GM13976 (cell line): ENCODE results near the gene HUWE1.
A peak's percentile ranks its signal among the peaks of the same experiment; 100 is the strongest.

Source experiments
- DNase-seq: peaks from one replicate; pipeline ENCODE4 v3.0.0; 2012; ENCODE audit warnings: low spot score
- CTCF ChIP-seq: IDR thresholded peaks from 2 replicates; pipeline ENCODE4 v1.5.1; 2012; ENCODE audit warnings: borderline replicate concordance, mild to moderate bottlenecking; ENCODE audit not compliant: insufficient read depth; ENCODE audit errors: extremely low read depth, missing control alignments, control extremely low read depth
- in situ Hi-C: fragments of 300-500 bp; cut with MboI; formaldehyde crosslinking; loops from one replicate; pipeline ENCODE4 v1.12.0; 2022; ENCODE audit warnings: low sequenced_read_pairs, mixed read lengths, inconsistent platforms; ENCODE audit not compliant: unreplicated experiment

The HUWE1 gene

GRCh38 chrX:53718073-53718472 lies 31.6 kb upstream of the HUWE1 start:
- no peak for DNase-seq
- in situ Hi-C loops = no loop called here

GRCh38 chrX:53717205-53717604 lies 30.7 kb upstream of the HUWE1 start:
- TF ChIP-seq CTCF = no peak
- in situ Hi-C loops = no loop called here
- no peak for DNase-seq

More at GRCh38 chrX:53718073-53718472, 31.6 kb upstream of the HUWE1 start:
- no peak for TF ChIP-seq CTCF

- no peak for TF ChIP-seq CTCF
- in situ Hi-C loops = no loop called here
- DNase-seq = no peak
Observed at GRCh38 chrX:53716328-53717088, 30.0 kb upstream of the HUWE1 start.

GRCh38 chrX:53715346-53715924 lies 28.9 kb upstream of the HUWE1 start:
- no peak for TF ChIP-seq CTCF
- in situ Hi-C loops = no loop called here
- no peak for DNase-seq

GRCh38 chrX:53714580-53715345 lies 28.2 kb upstream of the HUWE1 start:
- no peak for TF ChIP-seq CTCF
- in situ Hi-C loops = no loop called here
- DNase-seq = peak; percentile 45

GRCh38 chrX:53713987-53714579 lies 27.6 kb upstream of the HUWE1 start:
- in situ Hi-C loops = no loop called here
- DNase-seq = peak; percentile 24
- TF ChIP-seq CTCF = no peak
